ENCODE data around the gene CKAP5.

DNA sequence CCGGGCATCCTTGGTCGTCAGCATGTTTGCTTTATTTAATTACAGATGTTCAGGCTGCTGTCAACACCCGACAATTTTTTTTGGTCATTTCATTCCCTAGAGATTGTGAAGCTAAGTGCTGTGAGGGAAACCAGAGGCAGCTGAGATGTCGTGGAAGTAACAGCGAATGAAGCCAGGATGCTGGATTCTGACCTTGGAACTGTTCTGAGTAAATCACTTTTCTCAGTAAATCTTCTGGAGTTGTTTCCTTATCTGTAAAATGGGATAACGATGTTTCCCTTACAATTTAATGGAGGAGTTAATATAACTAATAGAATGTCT lies 390 bp upstream of the CKAP5 start:
- TF ChIP-seq EP300 (IDR thresholded peaks at IDR 0.05), result no peak
- TF ChIP-seq POLR2AphosphoS5 (IDR thresholded peaks at IDR 0.05), result no peak

Data from suprapubic skin (tissue), 4 donors.